ENCODE measurements around the gene PRR7. TPM values are rescaled to one million over a fixed set of nuclear protein-coding genes. Genes with fewer than 3 reads are reported as not detected.

PRR7 gene
- total and polyA plus RNA-seq, 2 of the 13 experiments (the other 11 are each of a cell fraction or from before 2014, with no cell fraction given): 4.8 to 5.0 TPM

GRCh38 chr5:177455036-177455660 is 8.5 kb downstream of the PRR7 start:
- peaks cover 5% of the 10 kb centered on the region for H3K79me2 ChIP-seq (ENCODE audit: insufficient read depth, low read length)
- FAIRE-seq (no peak), ATAC-seq (peak; percentile 77), DNase-seq (ENCODE audit: low spot score) (peak; percentile 79)
- H3K4me1 ChIP-seq (ENCODE audit: insufficient read depth, low read length): peaks cover 29% of the 10 kb centered on the region
- in situ Hi-C loops (cut with HindIII; ENCODE audit: extremely low pct_ligation_motif_present, low pct_unique_long_range_greater_than_20kb) (loop anchor here (5.0 to 25.0 kb wide), 2 partner anchors 68 to 343 kb away; no protein-coding TSS in a partner anchor), intact Hi-C loops (cut with micrococcal nuclease; ENCODE audit: unreplicated experiment) (no loop called here)
- H3K36me3 ChIP-seq (replicated peaks in 1 of 2; ENCODE audit: control insufficient read depth in 1 of 2, insufficient read depth in 2 of 2, low read length in 2 of 2): peaks cover 0 to 4% of the 10 kb centered on the region in 2 experiments; a peak in 2 of 5 replicates
- H3K27me3 ChIP-seq (ENCODE audit: control insufficient read depth in 1 of 2, insufficient read depth in 2 of 2, low read length in 2 of 2): no peaks in the 10 kb centered on the region; a peak in 1 of 5 replicates
- H2AFZ ChIP-seq (ENCODE audit: low read length): no peak overlapping the region
- H3K9me3 ChIP-seq (ENCODE audit: low read length): no peaks in the 10 kb centered on the region
- POLR2A ChIA-PET: interaction anchor here (0.8 to 4.4 kb wide), 21 partner anchors 9 to 341 kb away, joined by 3 to 29 read pairs (median 7); partner anchors contain the start of genes F12, GRK6 and PDLIM7
- peak overlapping the region; percentile 84 for H3K27ac ChIP-seq (ENCODE audit: extremely low read length, insufficient read depth, low read length)
- H3K4me2 ChIP-seq (ENCODE audit: low read depth, low read length): peak overlapping the region; percentile 98
- peaks cover 12% of the 10 kb centered on the region; the same call in 1 of the 2 replicates for H4K20me1 ChIP-seq (ENCODE audit: insufficient read depth, low read length)
- BruUV-seq (replicated peaks): no TSS peak
- H3K9ac ChIP-seq (ENCODE audit: insufficient read depth, low read depth, low read length): peak overlapping the region; percentile 82
- CTCF ChIA-PET (ENCODE audit: low intra/inter-chr PET ratio, low total read pairs): interaction anchor here (1.0 to 4.8 kb wide), 12 partner anchors 29 to 344 kb away, joined by 3 to 54 read pairs (median 4); partner anchors contain the start of genes GRK6 and PDLIM7
- peak overlapping the region; percentile 81 to 89 (median 87) for H3K4me3 ChIP-seq (replicated peaks in 1 of 3; ENCODE audit: insufficient read depth in 1 of 3, low read depth in 2 of 3, low read length in 3 of 3)
- WGBS (ENCODE audit: low lambda C conversion rate): 1% methylated on average over 16 of the region's 80 CpGs
- TF ChIP-seq TBX3 (IDR thresholded peaks at IDR 0.05; ENCODE audit: borderline replicate concordance): no peak
- TF ChIP-seq POLR2AphosphoS5 (IDR thresholded peaks at IDR 0.05; ENCODE audit: low read depth, low read length): peak; percentile 65
- TF ChIP-seq, protein P1, sequence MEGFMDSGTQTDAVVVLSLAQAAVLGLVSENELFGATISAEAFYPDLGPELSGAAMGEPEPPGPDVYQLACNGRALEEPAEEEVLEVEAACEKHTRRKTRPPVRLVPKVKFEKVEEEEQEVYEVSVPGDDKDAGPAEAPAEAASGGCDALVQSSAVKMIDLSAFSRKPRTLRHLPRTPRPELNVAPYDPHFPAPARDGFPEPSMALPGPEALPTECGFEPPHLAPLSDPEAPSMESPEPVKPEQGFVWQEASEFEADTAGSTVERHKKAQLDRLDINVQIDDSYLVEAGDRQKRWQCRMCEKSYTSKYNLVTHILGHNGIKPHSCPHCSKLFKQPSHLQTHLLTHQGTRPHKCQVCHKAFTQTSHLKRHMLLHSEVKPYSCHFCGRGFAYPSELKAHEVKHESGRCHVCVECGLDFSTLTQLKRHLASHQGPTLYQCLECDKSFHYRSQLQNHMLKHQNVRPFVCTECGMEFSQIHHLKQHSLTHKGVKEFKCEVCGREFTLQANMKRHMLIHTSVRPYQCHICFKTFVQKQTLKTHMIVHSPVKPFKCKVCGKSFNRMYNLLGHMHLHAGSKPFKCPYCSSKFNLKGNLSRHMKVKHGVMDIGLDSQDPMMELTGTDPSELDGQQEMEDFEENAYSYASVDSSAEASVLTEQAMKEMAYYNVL (CRISPR knock-in tag; IDR thresholded peaks at IDR 0.05; ENCODE audit: borderline replicate concordance): peak; percentile 77; the same call in 1 of the 2 replicates
- TF ChIP-seq BORCS8-MEF2B (CRISPR knock-in tag; IDR thresholded peaks at IDR 0.05): 0 out of 2 replicates have a peak, but pooled peaks have one; percentile 49
- no peak for TF ChIP-seq MED13 (CRISPR knock-in tag; IDR thresholded peaks at IDR 0.05)
- TF ChIP-seq HHEX (CRISPR knock-in tag; IDR thresholded peaks at IDR 0.05): no peak
- TF ChIP-seq SMARCE1 (IDR thresholded peaks at IDR 0.05; ENCODE audit: borderline replicate concordance): no peak
- TF ChIP-seq KAT8 (CRISPR knock-in tag; IDR thresholded peaks at IDR 0.05): 0 out of 2 replicates have a peak, but pooled peaks have one; percentile 39
- 0 out of 2 replicates have a peak, but pooled peaks have one; percentile 63 for TF ChIP-seq ZBTB42 (CRISPR knock-in tag; IDR thresholded peaks at IDR 0.05)
- TF ChIP-seq PRMT3 (CRISPR knock-in tag; IDR thresholded peaks at IDR 0.05; ENCODE audit: borderline replicate concordance, low read depth): peak; percentile 88
- TF ChIP-seq ZBTB38 (CRISPR knock-in tag; IDR thresholded peaks at IDR 0.05): peak; percentile 60; the same call in 1 of the 2 replicates
- TF ChIP-seq ZSCAN30 (CRISPR knock-in tag; IDR thresholded peaks at IDR 0.05): peak; percentile 63; the same call in 1 of the 2 replicates
- TF ChIP-seq, protein P2, sequence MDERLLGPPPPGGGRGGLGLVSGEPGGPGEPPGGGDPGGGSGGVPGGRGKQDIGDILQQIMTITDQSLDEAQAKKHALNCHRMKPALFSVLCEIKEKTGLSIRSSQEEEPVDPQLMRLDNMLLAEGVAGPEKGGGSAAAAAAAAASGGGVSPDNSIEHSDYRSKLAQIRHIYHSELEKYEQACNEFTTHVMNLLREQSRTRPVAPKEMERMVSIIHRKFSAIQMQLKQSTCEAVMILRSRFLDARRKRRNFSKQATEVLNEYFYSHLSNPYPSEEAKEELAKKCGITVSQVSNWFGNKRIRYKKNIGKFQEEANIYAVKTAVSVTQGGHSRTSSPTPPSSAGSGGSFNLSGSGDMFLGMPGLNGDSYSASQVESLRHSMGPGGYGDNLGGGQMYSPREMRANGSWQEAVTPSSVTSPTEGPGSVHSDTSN (CRISPR knock-in tag; IDR thresholded peaks at IDR 0.05): no peak
- TF ChIP-seq TGIF2 (CRISPR knock-in tag; IDR thresholded peaks at IDR 0.05): peak; percentile 79; the same call in 1 of the 2 replicates
- TF ChIP-seq ZNF768 (CRISPR knock-in tag; IDR thresholded peaks at IDR 0.05): no peak; the same call in 1 of the 2 replicates
- TF ChIP-seq MBNL3 (CRISPR knock-in tag; conservative IDR thresholded peaks at IDR 0.05): no peak
- TF ChIP-seq, protein P3, sequence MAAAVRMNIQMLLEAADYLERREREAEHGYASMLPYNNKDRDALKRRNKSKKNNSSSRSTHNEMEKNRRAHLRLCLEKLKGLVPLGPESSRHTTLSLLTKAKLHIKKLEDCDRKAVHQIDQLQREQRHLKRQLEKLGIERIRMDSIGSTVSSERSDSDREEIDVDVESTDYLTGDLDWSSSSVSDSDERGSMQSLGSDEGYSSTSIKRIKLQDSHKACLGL (CRISPR knock-in tag; IDR thresholded peaks at IDR 0.05): no peak; the same call in none of the 2 replicates
- no peak for TF ChIP-seq SRSF9 (IDR thresholded peaks at IDR 0.05; ENCODE audit: borderline replicate concordance, insufficient read depth, low read depth, low read length, poor library complexity, severe bottlenecking)
- peak; percentile 58; the same call in 1 of the 2 replicates for TF ChIP-seq ZNF766 (CRISPR knock-in tag; IDR thresholded peaks at IDR 0.05; ENCODE audit: borderline replicate concordance)

Data from HepG2 (cell line).